Osteocyte (in vitro differentiated cells): ENCODE measurements around the gene CACNA1D. TPM values are rescaled to one million over a fixed set of nuclear protein-coding genes. Genes with fewer than 3 reads are reported as not detected.

Source experiments
- DNase-seq: peaks from one replicate; pipeline ENCODE4 v3.0.0; 2021; ENCODE audit warnings: mixed read lengths; ENCODE audit not compliant: unreplicated experiment; ENCODE audit errors: extremely low spot score
- H3K27ac Mint-ChIP-seq: one replicate; pipeline ENCODE4 v1.8.0; 2021; ENCODE audit warnings: mild to moderate bottlenecking, mixed read lengths; ENCODE audit not compliant: unreplicated experiment
- H3K27me3 Mint-ChIP-seq: one replicate; pipeline ENCODE4 v1.8.0; 2021; ENCODE audit warnings: mixed read lengths; ENCODE audit not compliant: unreplicated experiment
- H3K36me3 Mint-ChIP-seq: one replicate; pipeline ENCODE4 v1.8.0; 2021; ENCODE audit warnings: mixed read lengths; ENCODE audit not compliant: unreplicated experiment
- H3K4me1 Mint-ChIP-seq: one replicate; pipeline ENCODE4 v1.8.0; 2021; ENCODE audit warnings: mixed read lengths; ENCODE audit not compliant: unreplicated experiment
- H3K4me3 Mint-ChIP-seq: one replicate; pipeline ENCODE4 v1.8.0; 2021; ENCODE audit warnings: mild to moderate bottlenecking, moderate library complexity, mixed read lengths; ENCODE audit not compliant: unreplicated experiment
- H3K9me3 Mint-ChIP-seq: one replicate; pipeline ENCODE4 v1.8.0; 2021; ENCODE audit warnings: mixed read lengths; ENCODE audit not compliant: unreplicated experiment
- CTCF ChIP-seq: fragments of 200-600 bp; sonication (generic); IDR thresholded peaks from 2 replicates; pipeline ENCODE4 v1.5.0; 2021; ENCODE audit warnings: antibody characterized with exemption, mild to moderate bottlenecking, moderate library complexity
- total RNA-seq: library from RNA; stranded (reverse); gene quantifications from 2 replicates; pipeline ENCODE4 v1.2.1, GENCODE V29; 2021

The CACNA1D gene
- total RNA-seq, 1 donor from 2014 or later = 0.48 TPM

- Mint-ChIP-seq H3K36me3 (no peaks in the 10 kb centered on the region), H3K4me1 (no peaks in the 10 kb centered on the region), H3K27me3 (peaks cover 10% of the 10 kb centered on the region), H3K4me3 (no peak overlapping the region), H3K9me3 (no peaks in the 10 kb centered on the region), H3K27ac (no peak overlapping the region)
- no peak for DNase-seq
- no peak for TF ChIP-seq CTCF
Measured at GRCh38 chr3:53826048-53826447, 331.6 kb downstream of the CACNA1D start.

GRCh38 chr3:53828581-53828980 is 334.2 kb downstream of the CACNA1D start:
- no peak for TF ChIP-seq CTCF

GRCh38 chr3:53829605-53830004 is 335.2 kb downstream of the CACNA1D start:
- H3K4me1 Mint-ChIP-seq = no peaks in the 10 kb centered on the region
- peaks cover 10% of the 10 kb centered on the region for H3K27me3 Mint-ChIP-seq
- TF ChIP-seq CTCF = no peak
- no peak for DNase-seq
- H3K36me3 Mint-ChIP-seq = no peaks in the 10 kb centered on the region
- no peak overlapping the region for H3K4me3 Mint-ChIP-seq
- H3K27ac Mint-ChIP-seq = no peak overlapping the region
- H3K9me3 Mint-ChIP-seq = no peaks in the 10 kb centered on the region

More at GRCh38 chr3:53828581-53828980, 334.2 kb downstream of the CACNA1D start:
- Mint-ChIP-seq H3K27me3 (peaks cover 10% of the 10 kb centered on the region), H3K4me3 (no peak overlapping the region), H3K27ac (no peak overlapping the region), H3K36me3 (no peaks in the 10 kb centered on the region), H3K9me3 (no peaks in the 10 kb centered on the region), H3K4me1 (no peaks in the 10 kb centered on the region)
- DNase-seq = no peak

- H3K36me3 Mint-ChIP-seq = no peaks in the 10 kb centered on the region
- no peak overlapping the region for H3K27ac Mint-ChIP-seq
- DNase-seq = no peak
- peaks cover 2% of the 10 kb centered on the region for H3K27me3 Mint-ChIP-seq
- no peak for TF ChIP-seq CTCF
- no peaks in the 10 kb centered on the region for H3K4me1 Mint-ChIP-seq
- no peaks in the 10 kb centered on the region for H3K9me3 Mint-ChIP-seq
- H3K4me3 Mint-ChIP-seq = no peak overlapping the region
Measured at GRCh38 chr3:53830944-53831343, 336.5 kb downstream of the CACNA1D start.

- Mint-ChIP-seq H3K9me3 (no peaks in the 10 kb centered on the region), H3K27me3 (peaks cover 1% of the 10 kb centered on the region), H3K4me3 (no peak overlapping the region), H3K27ac (no peak overlapping the region), H3K36me3 (no peaks in the 10 kb centered on the region), H3K4me1 (no peaks in the 10 kb centered on the region)
- DNase-seq = no peak
- TF ChIP-seq CTCF = no peak
Measured at GRCh38 chr3:53833053-53833645, 338.7 kb downstream of the CACNA1D start.
